ENCODE measurements around the gene GPRC5D.

DNA sequence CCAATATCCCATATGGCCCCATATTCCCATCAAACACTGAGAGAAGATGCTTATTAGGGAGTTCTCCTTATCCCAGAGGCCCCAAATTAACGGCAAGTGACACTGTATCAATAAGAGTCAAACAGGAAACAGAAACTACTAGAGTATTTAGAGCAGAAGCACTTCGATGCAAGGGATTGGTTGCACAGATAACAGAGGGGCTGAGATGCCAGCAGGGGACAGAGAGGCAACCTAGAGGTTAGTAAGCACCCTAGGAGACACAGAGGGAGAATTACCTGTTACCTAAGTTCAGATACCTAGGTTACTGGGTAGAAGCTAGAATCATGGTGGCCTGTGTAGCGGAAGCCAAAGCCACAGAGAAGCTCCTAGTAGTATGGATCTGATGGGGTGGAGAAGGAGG lies 45.2 kb upstream of the GPRC5D start:
- no peak for TF ChIP-seq PAX5 (IDR thresholded peaks at IDR 0.05; ENCODE audit: insufficient read depth, low read length, severe bottlenecking)
- no peak for TF ChIP-seq POLR2A (IDR thresholded peaks at IDR 0.05; ENCODE audit: low read depth, low read length)
- no peak for TF ChIP-seq POLR2AphosphoS5 (IDR thresholded peaks at IDR 0.05; ENCODE audit: low read depth, low read length)
- TF ChIP-seq SPI1 (IDR thresholded peaks at IDR 0.05; ENCODE audit: low read depth, low read length) = no peak
- TF ChIP-seq TAF1 (IDR thresholded peaks at IDR 0.05; ENCODE audit: low read depth, low read length) = no peak
- TF ChIP-seq POU2F2 (IDR thresholded peaks at IDR 0.05; ENCODE audit: low read depth, low read length) = no peak

Data from GM12891 (cell line).